ENCODE measurements around the gene AGBL5. TPM values are rescaled to one million over a fixed set of nuclear protein-coding genes. Genes with fewer than 3 reads are reported as not detected.

The AGBL5 gene
- total and polyA plus RNA-seq, 2 of the 13 experiments (the other 11 are each of a cell fraction or from before 2014, with no cell fraction given): 55.9 to 73.3 TPM

DNA sequence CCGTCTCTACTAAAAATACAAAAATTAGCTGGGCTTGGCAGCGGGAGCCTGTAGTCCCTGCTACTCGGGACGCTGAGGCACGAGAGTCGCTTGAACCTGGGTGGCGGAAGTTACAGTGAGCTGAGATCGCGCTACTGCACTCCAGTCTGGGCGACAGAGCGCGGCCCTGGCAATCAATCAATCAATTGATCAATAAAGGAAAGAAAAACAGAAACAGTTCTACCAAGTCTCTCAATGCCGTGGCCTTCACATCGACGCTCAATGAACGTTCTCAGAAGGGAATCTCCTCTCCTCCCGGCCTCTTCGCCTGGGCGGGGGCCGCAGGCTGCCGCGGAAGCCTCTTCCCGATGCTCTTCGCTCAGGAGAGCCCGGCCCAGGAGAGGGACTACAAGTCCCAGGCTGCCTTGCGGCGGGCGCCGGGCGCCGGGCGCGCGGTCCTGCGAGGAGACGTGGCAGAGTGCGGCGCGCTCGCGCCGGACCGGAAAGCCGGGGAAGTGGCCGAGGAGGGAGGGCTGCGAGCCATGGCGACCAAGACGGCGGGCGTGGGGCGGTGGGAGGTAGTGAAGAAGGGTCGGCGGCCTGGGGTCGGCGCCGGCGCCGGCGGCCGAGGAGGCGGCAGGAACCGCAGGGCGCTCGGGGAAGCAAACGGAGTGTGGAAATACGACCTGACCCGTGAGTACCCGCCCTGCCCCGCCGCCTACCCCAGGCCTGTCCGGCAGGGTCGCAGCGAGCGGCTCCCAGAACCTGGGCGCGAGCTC, 18.8 kb upstream of the AGBL5 start, which contains the start of gene TMEM214 (continued):
- TF ChIP-seq TIGD3 (CRISPR knock-in tag; IDR thresholded peaks at IDR 0.05; ENCODE audit: borderline replicate concordance): no peak
- TF ChIP-seq SNAPC5 (CRISPR knock-in tag; IDR thresholded peaks at IDR 0.05; ENCODE audit: borderline replicate concordance): no peak
- TF ChIP-seq, protein P1, sequence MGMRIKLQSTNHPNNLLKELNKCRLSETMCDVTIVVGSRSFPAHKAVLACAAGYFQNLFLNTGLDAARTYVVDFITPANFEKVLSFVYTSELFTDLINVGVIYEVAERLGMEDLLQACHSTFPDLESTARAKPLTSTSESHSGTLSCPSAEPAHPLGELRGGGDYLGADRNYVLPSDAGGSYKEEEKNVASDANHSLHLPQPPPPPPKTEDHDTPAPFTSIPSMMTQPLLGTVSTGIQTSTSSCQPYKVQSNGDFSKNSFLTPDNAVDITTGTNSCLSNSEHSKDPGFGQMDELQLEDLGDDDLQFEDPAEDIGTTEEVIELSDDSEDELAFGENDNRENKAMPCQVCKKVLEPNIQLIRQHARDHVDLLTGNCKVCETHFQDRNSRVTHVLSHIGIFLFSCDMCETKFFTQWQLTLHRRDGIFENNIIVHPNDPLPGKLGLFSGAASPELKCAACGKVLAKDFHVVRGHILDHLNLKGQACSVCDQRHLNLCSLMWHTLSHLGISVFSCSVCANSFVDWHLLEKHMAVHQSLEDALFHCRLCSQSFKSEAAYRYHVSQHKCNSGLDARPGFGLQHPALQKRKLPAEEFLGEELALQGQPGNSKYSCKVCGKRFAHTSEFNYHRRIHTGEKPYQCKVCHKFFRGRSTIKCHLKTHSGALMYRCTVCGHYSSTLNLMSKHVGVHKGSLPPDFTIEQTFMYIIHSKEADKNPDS (CRISPR knock-in tag; IDR thresholded peaks at IDR 0.05): no peak
- no peak for TF ChIP-seq ZKSCAN5 (CRISPR knock-in tag; IDR thresholded peaks at IDR 0.05)
- TF ChIP-seq, protein P2, sequence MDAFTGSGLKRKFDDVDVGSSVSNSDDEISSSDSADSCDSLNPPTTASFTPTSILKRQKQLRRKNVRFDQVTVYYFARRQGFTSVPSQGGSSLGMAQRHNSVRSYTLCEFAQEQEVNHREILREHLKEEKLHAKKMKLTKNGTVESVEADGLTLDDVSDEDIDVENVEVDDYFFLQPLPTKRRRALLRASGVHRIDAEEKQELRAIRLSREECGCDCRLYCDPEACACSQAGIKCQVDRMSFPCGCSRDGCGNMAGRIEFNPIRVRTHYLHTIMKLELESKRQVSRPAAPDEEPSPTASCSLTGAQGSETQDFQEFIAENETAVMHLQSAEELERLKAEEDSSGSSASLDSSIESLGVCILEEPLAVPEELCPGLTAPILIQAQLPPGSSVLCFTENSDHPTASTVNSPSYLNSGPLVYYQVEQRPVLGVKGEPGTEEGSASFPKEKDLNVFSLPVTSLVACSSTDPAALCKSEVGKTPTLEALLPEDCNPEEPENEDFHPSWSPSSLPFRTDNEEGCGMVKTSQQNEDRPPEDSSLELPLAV (CRISPR knock-in tag; conservative IDR thresholded peaks at IDR 0.05; ENCODE audit: low read depth): no peak
- TF ChIP-seq THAP8 (CRISPR knock-in tag; IDR thresholded peaks at IDR 0.05; ENCODE audit: borderline replicate concordance): no peak
- peak; percentile 81; the same call in 1 of the 2 replicates for TF ChIP-seq ZNF788 (CRISPR knock-in tag; IDR thresholded peaks at IDR 0.05; ENCODE audit: borderline replicate concordance)
- peak; percentile 82 for TF ChIP-seq UBTF (CRISPR knock-in tag; IDR thresholded peaks at IDR 0.05)
- peak; percentile 86 for TF ChIP-seq SRSF1 (optimal IDR thresholded peaks at IDR 0.05; ENCODE audit: low read depth, low read length)
- TF ChIP-seq MAFF (IDR thresholded peaks at IDR 0.05; ENCODE audit: low read depth, low read length): no peak
- no peak for TF ChIP-seq PLSCR1 (CRISPR knock-in tag; IDR thresholded peaks at IDR 0.05; ENCODE audit: borderline replicate concordance)
- peak; percentile 89 for TF ChIP-seq KAT8 (CRISPR knock-in tag; IDR thresholded peaks at IDR 0.05)
- no peak for TF ChIP-seq ZNF839 (CRISPR knock-in tag; IDR thresholded peaks at IDR 0.05; ENCODE audit: borderline replicate concordance)
- peak; percentile 53; the same call in 1 of the 2 replicates for TF ChIP-seq KLF9 (CRISPR knock-in tag; IDR thresholded peaks at IDR 0.05; ENCODE audit: low read depth)
- peak; percentile 21; the same call in 1 of the 2 replicates for TF ChIP-seq ZNF678 (CRISPR knock-in tag; IDR thresholded peaks at IDR 0.05)
- TF ChIP-seq FOXO4 (CRISPR knock-in tag; conservative IDR thresholded peaks at IDR 0.05): no peak

Data from HepG2 (cell line).